C4-2B (cell line): Measurements from ENCODE around the gene SIL1.

Source experiments
- H3K27ac ChIP-seq: fragments of 450-650 bp; 2 replicates; pipeline ENCODE4 v1.5.1; 2017
- CTCF ChIP-seq: fragments of 450-650 bp; conservative IDR thresholded peaks from 2 replicates; pipeline ENCODE4 v1.5.1; 2017; ENCODE audit warnings: mild to moderate bottlenecking
- ZFX ChIP-seq: fragments of 450-650 bp; IDR thresholded peaks from 2 replicates; pipeline ENCODE4 v1.6.1; 2017

Gene SIL1

GRCh38 chr5:139188558-139189270, 9.5 kb downstream of the SIL1 start:
- TF ChIP-seq ZFX (no peak), CTCF (no peak)

GRCh38 chr5:139186752-139187326, 11.3 kb downstream of the SIL1 start:
- TF ChIP-seq CTCF (no peak), ZFX (no peak)
- no peak overlapping the region for H3K27ac ChIP-seq

More at GRCh38 chr5:139188558-139189270, 9.5 kb downstream of the SIL1 start:
- H3K27ac ChIP-seq, result no peak overlapping the region

GRCh38 chr5:139186261-139186660, 11.9 kb downstream of the SIL1 start:
- no peak overlapping the region for H3K27ac ChIP-seq

GRCh38 chr5:139185589-139185988, 12.6 kb downstream of the SIL1 start:
- TF ChIP-seq ZFX, result no peak
- no peak for TF ChIP-seq CTCF
- H3K27ac ChIP-seq, result no peak overlapping the region

More at GRCh38 chr5:139186261-139186660, 11.9 kb downstream of the SIL1 start:
- no peak for TF ChIP-seq CTCF
- no peak for TF ChIP-seq ZFX

GRCh38 chr5:139183502-139183901, 14.7 kb downstream of the SIL1 start:
- TF ChIP-seq ZFX, result no peak
- H3K27ac ChIP-seq, result no peak overlapping the region

GRCh38 chr5:139182528-139183296, 15.5 kb downstream of the SIL1 start:
- no peak for TF ChIP-seq CTCF
- no peak for TF ChIP-seq ZFX
- no peak overlapping the region for H3K27ac ChIP-seq

GRCh38 chr5:139181835-139182452, 16.2 kb downstream of the SIL1 start:
- H3K27ac ChIP-seq, result no peak overlapping the region
- TF ChIP-seq ZFX (no peak), CTCF (no peak)
